GM21737 (cell line): ENCODE measurements around the gene PTPRE.
A peak's percentile ranks its signal among the peaks of the same experiment; 100 is the strongest.

Experiments
- ATAC-seq: cut with Tn5 transposase; IDR thresholded peaks from one replicate; pipeline ENCODE4 v1.9.1; 2021; ENCODE audit warnings: mild to moderate bottlenecking, moderate library complexity; ENCODE audit not compliant: unreplicated experiment

The PTPRE gene

DNA sequence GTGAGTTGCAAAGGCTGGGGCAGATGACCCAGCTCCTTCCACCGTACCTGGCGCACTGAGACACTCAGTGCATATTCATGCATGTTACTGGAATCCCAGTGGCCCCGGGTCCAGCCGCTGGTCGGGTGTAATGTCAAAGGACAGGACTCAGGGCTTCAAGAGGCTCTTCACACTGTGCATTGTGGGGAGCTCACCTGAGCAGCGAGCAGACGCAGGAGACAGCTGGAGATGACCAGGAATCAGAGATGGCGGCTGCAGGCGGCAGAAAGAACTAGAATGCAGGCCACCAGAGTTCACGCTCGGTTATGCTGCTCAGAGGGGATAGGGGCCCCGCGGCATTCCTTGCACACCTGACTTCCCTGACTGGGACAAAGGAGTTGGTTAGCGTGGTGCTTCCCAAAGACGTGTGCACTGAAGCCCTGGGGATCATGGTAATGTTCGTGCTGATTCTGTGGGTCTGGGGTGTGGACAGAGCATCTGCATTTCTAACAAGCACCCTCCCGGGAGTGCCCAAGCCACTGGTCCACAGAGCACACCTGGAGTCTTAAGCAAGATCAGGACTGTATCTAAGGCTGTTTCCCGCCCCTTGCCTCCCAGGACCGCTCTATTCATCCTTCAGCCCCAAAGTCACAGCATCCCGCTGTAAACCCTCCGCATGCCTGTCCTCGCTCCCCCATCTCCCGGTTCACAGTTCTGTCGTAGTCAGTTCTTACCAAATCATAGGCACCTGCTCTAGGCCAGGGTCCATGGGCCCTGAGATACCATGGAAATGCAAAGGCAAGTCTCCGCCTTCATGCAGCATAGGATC lies 148.4 kb downstream of the PTPRE start:
- no peak for ATAC-seq

DNA sequence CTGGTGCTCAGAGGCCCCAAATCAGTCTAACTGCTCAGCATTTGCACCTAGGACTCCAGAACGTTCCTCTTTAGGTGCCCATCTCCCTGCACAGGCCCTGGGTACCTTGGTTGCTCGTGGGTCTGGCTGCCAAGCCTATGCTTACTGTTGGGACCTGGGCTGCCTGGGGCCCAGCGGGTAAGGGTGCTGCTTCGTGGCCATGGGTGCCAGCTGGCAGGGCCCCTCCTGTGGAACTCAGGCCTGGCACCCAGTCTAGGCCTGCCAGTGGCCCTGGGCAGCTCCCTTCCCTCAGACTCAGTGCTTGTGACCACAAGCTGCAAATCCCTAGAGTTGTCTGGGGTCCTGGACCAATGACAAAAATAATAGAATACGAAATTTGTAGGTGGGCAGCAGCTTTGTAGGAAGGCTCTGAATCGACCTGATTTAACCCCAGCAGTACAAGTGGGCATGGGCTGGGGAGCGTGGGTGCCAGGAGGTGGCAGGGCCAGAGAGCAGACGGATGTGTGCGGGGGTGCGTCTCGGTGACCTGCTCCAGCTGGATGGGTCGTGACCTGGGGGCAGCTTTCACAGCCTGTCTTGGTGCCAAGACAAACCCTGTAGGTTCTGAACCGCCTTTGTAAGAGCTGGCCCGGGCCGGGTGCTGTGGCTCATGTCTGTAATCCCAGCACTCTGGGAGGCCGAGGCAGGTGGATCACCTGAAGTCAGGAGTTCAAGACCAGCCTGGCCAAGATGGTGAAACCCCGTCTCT lies 149.6 kb downstream of the PTPRE start:
- ATAC-seq: no peak

DNA sequence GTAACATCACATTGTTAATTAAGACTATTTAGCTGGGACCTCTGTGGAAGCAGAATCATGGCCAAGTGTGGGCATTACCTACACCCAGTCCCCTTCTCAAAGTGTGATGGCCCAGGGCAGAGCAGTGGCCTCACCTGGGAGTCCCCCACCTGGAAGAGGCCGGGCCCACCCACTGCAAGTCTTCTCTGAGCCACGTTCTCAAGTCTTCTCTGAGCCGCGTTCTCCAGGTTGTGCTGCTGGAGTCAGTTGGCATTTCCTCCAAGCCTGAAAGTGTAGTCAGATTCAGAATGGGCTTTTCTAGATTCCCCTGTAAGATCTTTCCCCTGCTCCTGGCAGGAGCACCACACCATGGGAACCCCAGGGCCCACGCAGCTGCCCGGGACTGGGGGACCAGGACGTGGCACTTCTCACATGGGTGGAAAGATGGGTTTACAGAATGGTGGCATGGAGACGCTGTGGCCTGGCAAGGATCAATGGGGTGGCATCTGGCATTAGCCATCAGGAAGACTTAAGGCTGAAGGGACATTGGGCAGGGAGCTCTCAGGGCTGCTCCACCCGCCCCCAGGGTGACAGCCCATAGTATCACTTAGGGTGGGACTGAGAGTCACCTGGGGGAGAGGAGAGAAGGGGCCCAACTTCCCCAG lies 151.3 kb downstream of the PTPRE start:
- ATAC-seq: no peak

DNA sequence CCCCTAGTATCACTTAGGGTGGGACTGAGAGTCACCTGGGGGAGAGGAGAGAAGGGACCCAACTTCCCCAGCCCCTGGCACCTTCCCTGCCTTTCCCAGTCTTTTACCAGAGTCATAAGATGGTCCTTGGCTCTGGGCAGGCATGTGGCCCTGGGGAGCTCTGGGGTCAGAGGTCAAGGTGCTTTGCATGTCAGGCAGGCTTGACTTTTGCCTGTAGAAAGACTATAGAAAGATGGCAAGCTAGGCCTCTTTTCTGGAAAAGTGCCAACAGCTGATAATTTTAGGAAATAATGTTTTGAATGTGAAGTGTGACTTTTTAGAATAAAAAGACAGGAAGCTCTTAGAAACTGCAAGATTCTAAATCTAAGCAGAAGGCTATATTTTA lies 151.8 kb downstream of the PTPRE start:
- no peak for ATAC-seq

DNA sequence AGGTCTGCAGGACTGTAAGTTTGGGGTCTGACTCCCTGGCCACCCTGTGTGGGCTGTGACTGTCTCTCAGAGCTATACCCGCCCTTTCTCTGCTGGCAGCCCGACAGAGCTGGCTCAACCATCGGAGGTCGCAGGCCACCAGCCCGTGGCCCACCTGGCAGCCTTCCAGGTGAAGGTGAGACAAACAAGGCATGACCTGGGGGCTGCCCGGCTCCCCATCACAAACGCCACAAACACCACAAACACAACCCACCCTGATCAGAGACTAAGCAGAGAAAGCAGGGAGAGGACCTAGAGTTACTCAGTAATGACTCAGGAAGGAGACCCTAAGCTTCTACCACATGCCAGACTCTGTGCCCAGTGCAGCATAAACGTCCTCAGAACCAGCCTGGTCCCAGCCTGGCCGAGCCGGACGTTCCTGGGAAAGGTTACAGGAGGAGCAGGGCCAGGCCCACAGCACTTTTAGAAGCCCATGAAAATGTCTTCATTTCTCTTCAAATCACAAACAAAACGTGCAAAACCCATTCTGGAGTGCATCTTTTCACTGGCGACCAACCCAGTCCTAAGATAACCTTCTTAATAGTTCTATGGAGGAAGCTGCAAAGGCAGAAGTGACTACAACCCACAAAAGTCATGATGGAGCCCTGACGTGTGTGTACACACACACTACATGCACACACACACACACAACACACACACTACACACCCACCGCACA lies 152.5 kb downstream of the PTPRE start:
- ATAC-seq: no peak

DNA sequence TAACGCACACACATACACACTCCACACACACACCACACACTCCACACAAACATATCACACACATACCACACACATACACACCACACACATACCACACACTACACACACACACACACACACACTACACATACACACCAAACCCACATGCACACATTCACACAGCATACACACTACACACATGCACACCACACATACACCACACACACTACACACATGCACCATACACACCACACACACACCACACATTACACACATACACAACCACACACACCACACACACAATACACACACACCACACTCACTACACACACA lies 153.0 kb downstream of the PTPRE start:
- ATAC-seq: no peak

DNA sequence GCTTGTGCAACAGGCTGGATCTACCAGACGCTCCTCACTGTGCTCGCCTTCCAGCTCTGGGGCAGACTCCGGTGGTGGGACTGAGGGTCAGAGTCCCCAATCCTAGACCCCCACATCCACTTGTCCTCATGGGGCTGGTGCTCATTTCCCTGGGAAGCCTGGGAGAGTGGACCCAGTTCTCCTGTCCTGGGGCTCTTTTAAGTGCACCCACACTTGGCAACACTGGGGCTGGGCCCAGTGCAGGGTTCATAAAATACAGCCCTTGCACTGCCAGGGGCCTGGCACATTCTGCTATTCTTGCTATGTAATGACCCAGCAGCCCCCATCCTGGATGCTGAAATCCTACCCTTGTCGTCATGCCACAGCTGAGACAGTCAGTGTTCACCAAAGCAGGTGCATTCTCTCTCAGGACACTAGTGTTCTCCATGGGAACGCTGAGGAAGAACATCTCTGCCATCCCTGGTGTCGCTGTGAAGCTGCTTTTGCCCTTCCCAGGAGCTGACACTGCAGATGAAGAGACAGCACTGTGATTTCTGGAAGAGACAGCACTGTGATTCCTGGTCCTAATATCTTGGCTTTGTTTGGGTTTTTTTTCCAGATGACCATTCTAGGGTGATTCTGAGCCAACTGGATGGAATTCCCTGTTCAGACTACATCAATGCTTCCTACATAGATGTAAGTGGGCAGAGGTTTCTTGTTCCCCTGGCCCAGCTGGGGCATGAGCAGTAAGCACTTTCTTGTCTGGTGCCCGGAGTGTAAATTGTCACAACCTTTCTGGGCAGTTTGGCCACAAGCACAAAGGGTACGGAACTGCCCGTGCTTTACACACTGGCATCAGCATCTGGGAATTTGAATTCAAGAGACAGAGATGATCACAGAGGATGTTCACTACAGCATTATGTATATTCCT lies 153.7 kb downstream of the PTPRE start:
- ATAC-seq: no peak

DNA sequence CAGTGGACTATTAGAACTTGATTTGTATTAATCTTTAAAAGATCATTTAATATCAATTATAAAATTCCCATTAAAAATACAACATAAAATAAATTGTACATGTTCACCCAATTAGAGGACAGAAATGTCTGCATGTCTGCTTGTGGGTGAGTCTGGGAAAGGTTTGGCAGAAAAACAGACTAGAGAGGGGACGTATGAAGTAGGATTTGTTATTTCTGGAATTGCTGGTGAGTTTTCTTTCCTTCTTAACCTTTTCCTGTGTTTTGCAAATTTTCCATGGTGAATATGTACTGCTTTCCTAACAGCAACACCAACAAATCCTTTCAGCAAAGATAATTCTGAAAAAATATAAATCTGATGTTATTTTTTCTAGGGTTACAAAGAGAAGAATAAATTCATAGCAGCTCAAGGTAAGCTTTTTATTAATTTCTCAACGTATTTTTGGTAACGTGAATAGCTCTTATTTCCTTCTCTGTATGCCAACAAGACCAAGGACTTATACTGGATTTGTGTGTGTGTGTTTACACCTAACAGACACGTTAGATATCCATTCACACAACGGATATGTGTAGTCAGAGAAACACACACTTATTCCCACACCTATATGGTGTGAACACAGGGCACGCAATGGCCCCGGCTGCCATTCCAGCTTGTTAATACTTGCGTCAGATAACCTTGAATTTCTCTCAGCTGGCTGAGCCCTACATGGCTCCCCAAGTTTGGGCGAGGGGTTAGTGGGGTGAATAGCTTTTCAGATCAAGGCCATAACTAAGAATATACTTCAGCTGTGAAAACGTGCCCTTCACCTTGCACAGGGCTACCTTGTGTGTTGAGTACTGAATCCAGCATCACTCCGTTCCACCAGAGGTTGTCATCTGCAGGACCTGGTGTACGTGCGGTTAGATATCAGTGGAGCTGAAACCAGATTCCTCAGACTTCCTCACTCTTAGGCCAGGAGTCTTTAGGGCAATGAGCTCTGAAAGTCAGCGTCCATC lies 154.7 kb downstream of the PTPRE start:
- no peak for ATAC-seq

DNA sequence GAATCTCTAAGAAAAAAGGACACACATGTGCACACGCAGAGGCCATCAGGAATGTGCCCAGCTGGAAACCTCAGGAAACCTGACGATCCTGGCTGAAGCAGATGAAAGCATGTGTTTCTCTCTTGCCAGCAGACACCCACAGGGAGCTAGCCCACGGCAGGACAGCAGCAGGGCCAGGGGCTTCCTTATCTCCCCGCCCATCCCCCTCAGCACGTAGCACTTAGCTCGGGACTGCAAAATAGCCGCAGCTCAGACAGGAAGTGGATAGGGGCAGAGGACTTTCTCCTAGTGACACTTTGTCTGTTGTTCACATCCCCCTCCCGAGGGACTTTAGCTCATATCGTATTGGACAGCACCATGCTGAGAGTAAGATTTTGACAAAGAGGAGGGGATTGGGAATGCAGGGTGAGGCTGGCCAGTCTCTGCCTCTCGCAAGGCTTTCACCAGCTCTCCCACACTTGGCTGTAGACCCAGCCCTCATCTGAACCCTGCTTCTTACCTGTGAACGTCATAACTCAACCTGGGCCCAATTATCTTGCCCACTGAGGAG lies 155.5 kb downstream of the PTPRE start:
- ATAC-seq: no peak

DNA sequence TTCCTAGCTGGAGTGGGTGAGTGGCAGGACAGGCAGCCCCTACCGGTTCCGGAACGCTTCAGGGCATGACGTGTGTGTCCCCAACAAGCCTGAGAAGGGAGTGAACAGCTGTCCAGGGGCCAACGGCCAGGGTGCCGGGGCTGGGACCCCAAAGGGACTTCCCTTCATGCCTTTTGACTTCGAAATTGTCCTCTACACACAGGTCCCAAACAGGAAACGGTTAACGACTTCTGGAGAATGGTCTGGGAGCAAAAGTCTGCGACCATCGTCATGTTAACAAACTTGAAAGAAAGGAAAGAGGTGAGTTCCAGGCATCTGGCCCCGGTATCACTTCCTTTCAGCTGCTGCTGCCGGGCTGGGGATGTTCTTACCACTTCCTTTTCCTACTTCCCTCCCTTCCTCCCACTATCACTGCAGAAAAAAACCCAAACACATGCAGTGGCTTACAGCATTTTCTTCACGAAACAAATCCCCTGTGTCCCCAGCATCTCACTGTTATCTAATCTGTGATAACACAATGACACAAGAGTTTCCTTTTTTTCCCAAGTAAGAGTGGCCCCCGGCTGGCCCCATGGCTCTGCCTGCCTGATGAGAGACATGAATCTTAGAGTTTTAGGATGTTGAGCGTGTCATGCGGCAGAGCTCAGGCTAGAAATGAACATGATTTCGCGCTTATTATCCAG lies 156.1 kb downstream of the PTPRE start:
- ATAC-seq: peak; percentile 40

DNA sequence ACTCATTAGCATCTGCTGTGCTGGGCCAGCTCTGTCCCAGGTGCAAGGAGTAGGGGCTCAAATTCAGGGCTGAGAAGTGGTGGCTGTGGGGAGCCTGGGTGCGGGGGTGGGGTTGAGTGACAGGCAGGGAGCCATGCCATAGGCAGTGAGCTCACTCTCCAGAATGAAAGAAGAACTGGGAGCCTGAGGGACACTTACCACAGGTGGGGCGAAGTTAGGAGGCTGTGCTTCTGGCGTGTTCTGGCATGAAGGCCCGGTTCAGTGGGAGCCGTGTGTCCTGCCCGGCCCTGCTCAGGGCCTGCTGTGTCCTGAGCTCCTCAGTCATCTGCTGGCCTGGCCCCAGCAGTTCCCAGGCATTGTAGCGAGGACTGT lies 156.8 kb downstream of the PTPRE start:
- ATAC-seq: no peak

DNA sequence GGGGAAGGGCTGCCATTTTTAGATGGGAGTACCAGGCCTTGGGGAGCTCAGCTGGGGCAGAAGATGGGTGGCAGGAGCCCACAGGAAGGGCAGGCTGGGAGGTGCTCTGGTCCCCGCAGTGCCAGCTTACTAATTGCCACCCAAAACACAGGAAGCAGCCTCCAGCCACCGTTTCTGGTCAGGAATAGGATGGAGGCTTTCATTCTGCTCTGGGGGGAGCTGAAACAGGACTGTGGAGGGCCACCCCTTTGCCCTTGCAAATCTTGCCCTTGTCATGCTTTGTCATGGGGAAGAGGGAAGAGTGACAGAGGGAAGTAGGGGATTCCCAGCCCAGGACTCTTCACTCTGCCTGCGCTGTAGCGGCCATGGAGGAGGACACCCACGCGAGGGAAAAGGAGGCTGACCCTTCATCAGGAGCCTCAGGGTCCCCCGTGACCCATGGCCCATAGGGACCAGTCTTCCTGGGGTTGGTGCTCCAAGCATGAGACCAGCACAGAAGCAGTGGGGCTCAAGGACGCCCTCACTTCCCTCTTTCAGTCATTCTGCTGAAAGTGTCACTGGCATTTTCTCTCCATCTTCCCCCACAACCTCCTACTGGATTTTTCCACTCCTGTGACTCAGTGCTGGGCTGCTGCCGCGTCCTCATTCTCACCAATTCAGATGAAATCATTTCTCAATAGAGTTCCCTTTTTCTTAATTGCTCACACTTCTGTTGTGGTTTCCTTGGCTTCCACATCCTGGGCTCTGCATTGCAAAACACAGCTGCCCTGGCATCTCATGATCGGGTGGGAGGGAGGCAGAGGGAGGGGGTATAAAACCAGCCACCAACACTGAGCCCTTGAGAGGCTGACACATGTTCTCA lies 157.4 kb downstream of the PTPRE start:
- peak; percentile 56 for ATAC-seq

DNA sequence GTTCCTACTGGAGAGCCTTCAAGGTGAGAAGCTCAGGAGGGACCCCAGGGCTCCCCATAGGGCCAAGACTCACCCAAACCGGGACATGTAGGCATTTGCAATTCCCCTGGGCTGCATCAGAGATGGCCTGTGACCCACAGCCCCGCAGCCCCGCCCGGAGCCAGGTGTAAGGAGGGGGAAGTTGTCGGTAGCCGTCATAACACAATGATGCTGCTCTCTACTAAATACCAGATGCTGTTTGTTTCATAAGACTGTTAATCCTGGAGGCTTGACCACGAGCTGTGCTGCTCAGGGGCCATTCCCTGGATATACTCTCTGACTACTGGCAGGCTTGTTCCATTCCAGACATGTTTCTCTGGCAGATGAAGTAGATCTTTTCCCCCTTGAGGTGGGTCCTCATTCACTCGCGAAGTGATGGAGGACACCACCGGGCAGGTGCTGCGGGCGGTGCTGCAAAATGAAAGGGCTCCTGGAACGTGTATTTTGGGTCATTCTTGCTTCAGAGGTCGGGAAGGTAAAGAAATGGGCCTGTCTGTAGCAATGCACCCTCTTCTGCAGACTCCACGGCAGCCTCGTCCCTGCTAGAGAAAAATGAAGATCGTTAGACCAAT lies 158.2 kb downstream of the PTPRE start:
- peak; percentile 40 for ATAC-seq

DNA sequence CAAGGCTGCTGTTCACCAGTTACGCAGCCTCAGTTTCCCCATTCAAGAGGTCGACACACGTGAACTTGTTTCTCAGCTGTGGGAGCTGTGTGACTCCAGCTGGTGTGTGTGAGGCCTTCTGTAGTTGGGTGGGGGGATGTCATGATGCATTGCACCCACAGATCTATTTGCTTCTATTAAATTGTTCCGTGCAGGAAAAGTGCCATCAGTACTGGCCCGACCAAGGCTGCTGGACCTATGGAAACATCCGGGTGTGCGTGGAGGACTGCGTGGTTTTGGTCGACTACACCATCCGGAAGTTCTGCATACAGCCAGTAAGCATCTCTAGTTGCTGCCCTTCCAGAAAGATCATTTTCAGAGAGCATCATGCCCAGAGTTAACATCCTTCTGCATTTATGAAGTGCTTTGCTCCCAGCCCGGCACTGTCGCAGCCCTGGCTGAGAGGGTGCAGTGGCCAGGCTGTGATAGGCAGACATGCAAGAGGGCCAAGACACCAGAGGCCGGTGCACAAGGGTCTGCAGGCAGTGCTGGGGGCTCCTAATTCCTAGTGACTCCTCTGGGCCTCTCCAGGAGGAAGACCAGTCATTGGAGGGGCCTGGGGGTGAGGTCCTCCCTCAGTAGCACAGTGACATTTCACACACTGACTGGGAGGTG lies 159.1 kb downstream of the PTPRE start:
- no peak for ATAC-seq

DNA sequence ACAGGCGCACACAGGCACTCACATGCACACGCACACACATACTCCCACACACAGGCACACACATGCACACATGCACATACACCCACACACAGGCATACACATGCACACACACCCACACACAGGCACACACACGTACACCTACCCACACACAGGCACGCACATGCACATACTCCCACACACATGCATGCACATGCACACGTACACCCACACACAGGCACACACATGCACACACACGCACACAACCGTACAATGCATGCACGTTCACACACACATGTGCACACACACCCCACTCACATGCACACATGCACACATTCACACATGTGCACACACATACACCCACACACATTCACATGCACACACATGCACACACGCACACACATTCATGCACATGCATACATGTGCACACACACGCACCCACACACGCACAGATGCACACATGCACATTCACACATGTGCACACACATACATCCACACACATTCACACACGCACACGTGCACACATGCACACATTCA lies 160.0 kb downstream of the PTPRE start:
- ATAC-seq: no peak

DNA sequence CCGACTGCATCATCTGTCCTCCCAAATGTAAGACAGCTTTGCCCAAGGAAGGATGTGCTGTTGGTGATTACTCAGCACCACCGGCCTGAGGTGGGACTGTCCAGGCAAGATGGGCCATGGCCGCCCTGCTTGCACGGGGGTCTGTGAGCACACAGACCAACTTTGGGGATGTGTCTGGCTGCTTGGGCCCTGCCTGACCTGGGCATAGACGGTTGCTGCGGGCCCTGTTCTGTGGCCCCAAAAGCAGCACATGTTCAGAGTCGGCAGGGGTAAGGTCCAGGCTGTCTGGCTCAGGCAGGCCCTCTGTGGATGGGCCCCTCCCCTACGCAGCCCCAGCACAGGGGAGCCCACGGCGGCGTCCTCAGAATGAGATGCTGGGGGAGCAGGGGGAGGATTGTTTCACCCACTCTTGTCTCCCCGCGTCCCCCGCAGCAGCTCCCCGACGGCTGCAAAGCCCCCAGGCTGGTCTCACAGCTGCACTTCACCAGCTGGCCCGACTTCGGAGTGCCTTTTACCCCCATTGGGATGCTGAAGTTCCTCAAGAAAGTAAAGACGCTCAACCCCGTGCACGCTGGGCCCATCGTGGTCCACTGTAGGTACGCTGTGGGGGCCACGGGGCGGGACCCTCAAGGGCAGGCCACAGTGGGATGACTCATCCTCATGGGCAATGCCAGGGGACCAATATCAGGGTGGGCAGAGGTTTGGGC lies 160.9 kb downstream of the PTPRE start:
- no peak for ATAC-seq
